H9 (cell line): Measurements from ENCODE around the gene MRPL16. TPM values are rescaled to one million over a fixed set of nuclear protein-coding genes. Genes with fewer than 3 reads are reported as not detected.

Experiments
- DNase-seq: peaks from one replicate; pipeline ENCODE4 v3.0.0-alpha.2; 2017
- H2AFZ ChIP-seq: one replicate; pipeline ENCODE4 v1.6.1; 2013; ENCODE audit warnings: mild to moderate bottlenecking, low read length, control low read depth, moderate library complexity
- H2AK5ac ChIP-seq: 2 replicates; pipeline ENCODE4 v1.6.1; 2013; ENCODE audit warnings: low read length, control low read depth, mixed read lengths; ENCODE audit not compliant: insufficient read length
- H2BK120ac ChIP-seq: one replicate; pipeline ENCODE4 v1.6.1; 2013; ENCODE audit warnings: low read depth, mild to moderate bottlenecking, low read length, control low read depth, inconsistent platforms; ENCODE audit not compliant: poor library complexity, severe bottlenecking
- H2BK12ac ChIP-seq: 2 replicates; pipeline ENCODE4 v1.6.1; 2013; ENCODE audit warnings: low read length, control low read depth, mixed read lengths, low read depth; ENCODE audit not compliant: insufficient read length
- H2BK15ac ChIP-seq: 2 replicates; pipeline ENCODE4 v1.6.1; 2013; ENCODE audit warnings: low read depth, low read length, control low read depth
- H2BK20ac ChIP-seq: one replicate; pipeline ENCODE4 v1.6.1; 2013; ENCODE audit warnings: low read depth, mild to moderate bottlenecking, low read length, control low read depth, inconsistent platforms; ENCODE audit not compliant: poor library complexity, severe bottlenecking
- H2BK5ac ChIP-seq: 2 replicates; pipeline ENCODE4 v1.6.1; 2013; ENCODE audit warnings: low read length, control low read depth, mixed read lengths; ENCODE audit not compliant: insufficient read length
- H3K14ac ChIP-seq: 2 replicates; pipeline ENCODE4 v1.6.1; 2013; ENCODE audit warnings: low read length, control low read depth; ENCODE audit not compliant: insufficient read depth
- H3K18ac ChIP-seq: 2 replicates; pipeline ENCODE4 v1.6.1; 2013; ENCODE audit warnings: low read depth, mild to moderate bottlenecking, mixed read lengths, low read length, control low read depth; ENCODE audit not compliant: insufficient read length
- H3K23ac ChIP-seq: 2 replicates; pipeline ENCODE4 v1.6.1; 2013; ENCODE audit warnings: low read length, control low read depth, mixed read lengths, low read depth; ENCODE audit not compliant: insufficient read length
- H3K23me2 ChIP-seq: 2 replicates; pipeline ENCODE4 v1.6.1; 2013; ENCODE audit warnings: low read depth, mild to moderate bottlenecking, mixed read lengths, low read length, control low read depth; ENCODE audit not compliant: insufficient read length, poor library complexity, severe bottlenecking
- H3K27ac ChIP-seq: 2 replicates; pipeline ENCODE4 v1.5.1; 2013; ENCODE audit warnings: low read length, control low read depth, mixed read lengths, low read depth; ENCODE audit not compliant: insufficient read length
- H3K27me3 ChIP-seq: 2 replicates; pipeline ENCODE4 v1.6.1; 2013; ENCODE audit warnings: low read length, control low read depth, inconsistent platforms; ENCODE audit not compliant: insufficient read depth
- H3K4ac ChIP-seq: 2 replicates; pipeline ENCODE4 v1.6.1; 2013; ENCODE audit warnings: low read depth, mild to moderate bottlenecking, control low read depth, inconsistent platforms, low read length, moderate library complexity
- H3K4me1 ChIP-seq: 2 replicates; pipeline ENCODE4 v1.6.1; 2013; ENCODE audit warnings: low read length, control low read depth, inconsistent platforms; ENCODE audit not compliant: insufficient read depth
- H3K4me2 ChIP-seq: 2 replicates; pipeline ENCODE4 v1.6.1; 2013; ENCODE audit warnings: low read length, control low read depth, mixed read lengths; ENCODE audit not compliant: insufficient read length, insufficient read depth
- H3K56ac ChIP-seq: 2 replicates; pipeline ENCODE4 v1.6.1; 2013; ENCODE audit warnings: low read depth, mild to moderate bottlenecking, mixed read lengths, low read length, control low read depth; ENCODE audit not compliant: insufficient read length
- H3K79me1 ChIP-seq: 2 replicates; pipeline ENCODE4 v1.6.1; 2013; ENCODE audit warnings: low read depth, mild to moderate bottlenecking, moderate library complexity, low read length, control low read depth, inconsistent platforms; ENCODE audit not compliant: insufficient read depth, poor library complexity, severe bottlenecking
- H3K79me2 ChIP-seq: 2 replicates; pipeline ENCODE4 v1.6.1; 2013; ENCODE audit warnings: low read length, control low read depth, inconsistent platforms; ENCODE audit not compliant: insufficient read depth
- H3K9ac ChIP-seq: 2 replicates; pipeline ENCODE4 v1.6.1; 2013; ENCODE audit warnings: low read length, control low read depth, mixed read lengths; ENCODE audit not compliant: insufficient read length; ENCODE audit errors: extremely low read depth
- H3K9me3 ChIP-seq: one replicate; pipeline ENCODE4 v1.6.1; 2013; ENCODE audit warnings: low read depth, low read length, inconsistent platforms; ENCODE audit not compliant: control insufficient read depth
- H3T11ph ChIP-seq: one replicate; pipeline ENCODE4 v1.6.1; 2013; ENCODE audit warnings: mild to moderate bottlenecking, low read length, control low read depth, inconsistent platforms
- H4K20me1 ChIP-seq: one replicate; pipeline ENCODE4 v1.6.1; 2013; ENCODE audit not compliant: control insufficient read depth, insufficient read length, insufficient read depth
- H4K5ac ChIP-seq: 2 replicates; pipeline ENCODE4 v1.6.1; 2013; ENCODE audit warnings: low read depth, mild to moderate bottlenecking, mixed read lengths, low read length, control low read depth; ENCODE audit not compliant: insufficient read length
- H4K8ac ChIP-seq: replicated peaks from 2 replicates; pipeline ENCODE4 v1.6.1; 2013; ENCODE audit warnings: low read length, control low read depth, mixed read lengths, low read depth; ENCODE audit not compliant: insufficient read length
- H4K91ac ChIP-seq: 2 replicates; pipeline ENCODE4 v1.6.1; 2013; ENCODE audit warnings: low read depth, mild to moderate bottlenecking, moderate library complexity, mixed read lengths, low read length, control low read depth; ENCODE audit not compliant: insufficient read length
- H3K27ac Mint-ChIP-seq, 3 experiments: 2 replicates in 2 of 3; 3 replicates in 1 of 3; pipeline ENCODE4 v1.8.0; 2020 to 2021; ENCODE audit warnings: mixed read lengths in 3 of 3, mild to moderate bottlenecking in 1 of 3, moderate library complexity in 1 of 3
- H3K27me3 Mint-ChIP-seq: 2 replicates; pipeline ENCODE4 v1.8.0; 2021; ENCODE audit warnings: low read depth, mild to moderate bottlenecking, moderate library complexity, mixed read lengths
- H3K36me3 Mint-ChIP-seq, 3 experiments: 2 replicates in 2 of 3; 3 replicates in 1 of 3; pipeline ENCODE4 v1.8.0; 2020 to 2021; ENCODE audit warnings: low read depth in 3 of 3, mixed read lengths in 3 of 3; ENCODE audit not compliant: insufficient read depth in 1 of 3
- H3K4me1 Mint-ChIP-seq, 2 experiments: 2 replicates each; pipeline ENCODE4 v1.8.0; 2020; ENCODE audit warnings: mixed read lengths in 2 of 2
- H3K4me3 Mint-ChIP-seq, 2 experiments: 2 replicates in 1 of 2; 3 replicates in 1 of 2; pipeline ENCODE4 v1.8.0; 2020 to 2021; ENCODE audit warnings: mild to moderate bottlenecking in 2 of 2, mixed read lengths in 2 of 2, moderate library complexity in 1 of 2
- H3K9me3 Mint-ChIP-seq, 2 experiments: 2 replicates in 1 of 2; 3 replicates in 1 of 2; pipeline ENCODE4 v1.8.0; 2020; ENCODE audit warnings: mild to moderate bottlenecking in 2 of 2, mixed read lengths in 2 of 2, moderate library complexity in 1 of 2
- WGBS: extraction: QIAGEN DNeasy Blood & Tissue Kit; methylation state at CpG from one replicate; pipeline ENCODE4 v1.1.7; 2013; ENCODE audit warnings: missing lambda C conversion rate, low lambda C conversion rate, mixed read lengths; ENCODE audit not compliant: insufficient read length; ENCODE audit errors: extremely low coverage; 5-methylcytosine and 5-hydroxymethylcytosine counted together
- total RNA-seq: library from RNA; stranded (reverse); gene quantifications from 2 replicates; pipeline ENCODE4 v1.2.1, GENCODE V29; 2021
- TF ChIP-seq, protein P1 (sequence below): fragments of 200-600 bp; sonication (generic); conservative IDR thresholded peaks from 3 replicates; pipeline ENCODE4 v1.8.0; 2021; ENCODE audit warnings: antibody characterized with exemption, mild to moderate bottlenecking

MRPL16 gene
- total RNA-seq, 1 experiment from 2014 or later: 87.1 TPM

DNA sequence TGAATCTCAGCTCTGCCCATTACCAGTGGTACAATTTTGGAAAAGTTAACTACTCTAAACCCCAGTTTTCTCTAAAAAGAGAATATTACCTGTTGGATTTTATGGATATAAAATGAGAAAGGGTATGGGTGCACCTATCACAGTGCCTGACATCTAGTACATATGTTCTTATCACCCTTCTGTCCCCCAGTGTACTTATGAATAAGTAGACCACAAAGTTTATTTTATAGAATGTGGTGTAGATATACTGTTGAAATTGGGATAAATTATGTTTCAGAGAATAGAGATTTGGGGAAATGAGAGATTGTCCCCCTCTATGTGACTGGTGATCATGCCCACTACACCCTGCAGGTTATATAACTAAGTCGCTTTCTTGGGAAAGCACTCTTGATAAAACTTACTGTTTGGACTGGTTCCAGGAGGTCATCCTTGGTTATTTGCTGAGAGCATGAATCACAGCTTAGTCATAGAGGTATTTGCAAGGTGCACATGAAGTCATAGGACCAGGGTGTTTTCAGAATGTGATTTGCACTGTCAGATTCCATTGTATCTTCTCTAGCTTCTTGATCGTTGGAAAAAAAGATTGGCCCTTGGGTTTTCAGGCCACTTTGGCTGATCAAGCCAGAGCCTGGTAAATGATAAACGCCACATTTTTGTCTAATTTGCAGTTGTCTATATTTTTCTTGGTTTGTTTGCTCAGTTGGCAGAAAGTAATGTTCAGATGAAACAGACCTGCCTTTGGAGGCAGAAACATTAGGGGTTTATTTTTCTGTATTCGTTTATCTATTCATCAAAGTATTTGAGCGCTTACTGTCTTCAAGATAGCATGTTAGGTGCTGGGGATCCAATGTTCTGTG lies 34.1 kb downstream of the MRPL16 start:
- no peak overlapping the region for H3K23ac ChIP-seq
- no peak for DNase-seq
- no peak overlapping the region for H3K18ac ChIP-seq
- peaks cover 14 to 38% (median 25%) of the 10 kb centered on the region in 3 experiments; a peak in 6 of 7 replicates for H3K36me3 Mint-ChIP-seq
- H3K79me1 ChIP-seq: peaks cover 2% of the 10 kb centered on the region
- H3K9ac ChIP-seq: no peak overlapping the region
- H4K20me1 ChIP-seq: no peaks in the 10 kb centered on the region
- H3K56ac ChIP-seq: no peak overlapping the region
- no peak overlapping the region for H2BK15ac ChIP-seq
- H2BK20ac ChIP-seq: no peak overlapping the region
- H3K14ac ChIP-seq: no peak overlapping the region
- TF ChIP-seq, protein P1, sequence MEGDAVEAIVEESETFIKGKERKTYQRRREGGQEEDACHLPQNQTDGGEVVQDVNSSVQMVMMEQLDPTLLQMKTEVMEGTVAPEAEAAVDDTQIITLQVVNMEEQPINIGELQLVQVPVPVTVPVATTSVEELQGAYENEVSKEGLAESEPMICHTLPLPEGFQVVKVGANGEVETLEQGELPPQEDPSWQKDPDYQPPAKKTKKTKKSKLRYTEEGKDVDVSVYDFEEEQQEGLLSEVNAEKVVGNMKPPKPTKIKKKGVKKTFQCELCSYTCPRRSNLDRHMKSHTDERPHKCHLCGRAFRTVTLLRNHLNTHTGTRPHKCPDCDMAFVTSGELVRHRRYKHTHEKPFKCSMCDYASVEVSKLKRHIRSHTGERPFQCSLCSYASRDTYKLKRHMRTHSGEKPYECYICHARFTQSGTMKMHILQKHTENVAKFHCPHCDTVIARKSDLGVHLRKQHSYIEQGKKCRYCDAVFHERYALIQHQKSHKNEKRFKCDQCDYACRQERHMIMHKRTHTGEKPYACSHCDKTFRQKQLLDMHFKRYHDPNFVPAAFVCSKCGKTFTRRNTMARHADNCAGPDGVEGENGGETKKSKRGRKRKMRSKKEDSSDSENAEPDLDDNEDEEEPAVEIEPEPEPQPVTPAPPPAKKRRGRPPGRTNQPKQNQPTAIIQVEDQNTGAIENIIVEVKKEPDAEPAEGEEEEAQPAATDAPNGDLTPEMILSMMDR: no peak
- H2AK5ac ChIP-seq: no peak overlapping the region
- H3K27ac Mint-ChIP-seq: no peak overlapping the region
- no peak overlapping the region for H2BK120ac ChIP-seq
- no peak overlapping the region for H3T11ph ChIP-seq
- no peak overlapping the region for H2BK12ac ChIP-seq
- H4K5ac ChIP-seq: no peak overlapping the region
- no peak overlapping the region for H4K8ac ChIP-seq
- H2BK5ac ChIP-seq: no peak overlapping the region
- H3K9me3 Mint-ChIP-seq: no peaks in the 10 kb centered on the region; a peak in 1 of 5 replicates
- H3K4ac ChIP-seq: no peak overlapping the region
- H3K4me1 Mint-ChIP-seq: peaks cover 0 to 7% of the 10 kb centered on the region in 2 experiments; a peak in 2 of 4 replicates
- WGBS: no CpG with 5 or more reads among the region's 5 CpGs
- no peak overlapping the region for H3K27ac ChIP-seq
- H3K4me1 ChIP-seq: no peaks in the 10 kb centered on the region
- H3K27me3 Mint-ChIP-seq: no peaks in the 10 kb centered on the region
- no peak overlapping the region for H3K4me2 ChIP-seq
- H3K4me3 Mint-ChIP-seq: no peak overlapping the region
- no peaks in the 10 kb centered on the region for H3K79me2 ChIP-seq
- H2AFZ ChIP-seq: no peak overlapping the region
- no peaks in the 10 kb centered on the region for H3K9me3 ChIP-seq
- H3K23me2 ChIP-seq: no peaks in the 10 kb centered on the region
- no peaks in the 10 kb centered on the region for H3K27me3 ChIP-seq
- no peak overlapping the region for H4K91ac ChIP-seq
